ENCODE measurements around the gene CNFN.

DNA sequence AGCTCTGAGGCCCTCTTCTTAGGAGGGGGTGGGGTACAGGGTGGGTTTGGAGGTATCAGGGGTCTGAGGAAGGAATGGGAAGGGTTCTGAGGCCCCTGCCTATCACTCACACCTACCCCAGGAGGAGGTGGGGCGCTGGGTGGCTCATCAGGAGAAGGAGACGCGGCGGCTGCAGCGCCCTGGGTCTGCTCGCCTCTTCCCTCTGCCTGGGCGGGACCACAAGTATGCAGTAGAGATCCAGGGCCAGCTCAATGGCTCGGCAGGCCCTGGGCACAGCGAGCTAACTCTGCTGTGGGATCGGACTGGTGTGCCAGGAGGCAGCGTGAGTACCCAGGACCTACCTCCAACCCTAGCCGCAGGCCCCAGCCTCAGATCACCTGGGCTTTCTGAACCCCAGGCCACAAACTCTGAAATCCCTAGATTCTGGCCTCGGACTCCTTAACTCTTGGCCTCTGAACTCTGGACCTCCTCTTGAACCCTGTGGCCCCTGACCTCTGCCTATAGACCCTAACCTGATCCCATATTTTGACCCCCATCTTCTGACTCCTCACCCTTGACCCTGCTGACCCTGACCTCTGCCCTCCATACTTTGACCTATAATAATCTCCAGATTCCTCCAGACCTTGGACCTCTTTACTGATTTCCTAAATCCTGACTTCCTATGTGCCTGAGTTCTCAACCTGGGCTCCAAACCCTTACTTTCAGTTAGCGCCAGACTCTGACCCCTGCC, 40.6 kb downstream of the CNFN start:
- TF ChIP-seq CTCF (conservative IDR thresholded peaks at IDR 0.05; ENCODE audit: low read length), result no peak
- TF ChIP-seq EZH2phosphoT487 (IDR thresholded peaks at IDR 0.05; ENCODE audit: borderline replicate concordance, low read depth, low read length), result no peak
